Glomerular endothelial cell (primary cell): ENCODE data around the gene PPP1R1B. TPM values are rescaled to one million over a fixed set of nuclear protein-coding genes. Genes with fewer than 3 reads are reported as not detected.
"Not testable (repeated sequence)": the region's sequence is repeated elsewhere in the genome, so short reads cannot be mapped to it uniquely, and the experiment has no call there.

ENCODE experiments used
- DNase-seq: peaks from one replicate; pipeline ENCODE4 v3.0.0-alpha.2; 2011; ENCODE audit warnings: low read depth, low spot score; ENCODE audit errors: extremely low read depth
- total RNA-seq: library from RNA; depleted of rRNA; stranded (reverse); fragments of >200 nt; gene quantifications from 2 replicates; pipeline ENCODE4 v1.2.3, GENCODE V29; 2015

PPP1R1B gene
- total RNA-seq: not detected in 2 replicates

- DNase-seq: no peak
Observed at GRCh38 chr17:39626171-39627046, at the start of gene PPP1R1B. Gene PPP1R1B (plus strand): TSS chr17:39626952. CDS start chr17:39627393, 441 bp downstream.

GRCh38 chr17:39578272-39578671, 48.5 kb upstream of the PPP1R1B start:
- no peak for DNase-seq

- DNase-seq: no peak
Observed at GRCh38 chr17:39579318-39580081, 47.3 kb upstream of the PPP1R1B start.

GRCh38 chr17:39580082-39580468, 46.7 kb upstream of the PPP1R1B start:
- DNase-seq: no peak

- DNase-seq: no peak
Observed at GRCh38 chr17:39581071-39581758, 45.5 kb upstream of the PPP1R1B start.

GRCh38 chr17:39581759-39582085, 45.0 kb upstream of the PPP1R1B start:
- no peak for DNase-seq

- no peak for DNase-seq
Observed at GRCh38 chr17:39582658-39583057, 44.1 kb upstream of the PPP1R1B start.

- not testable (repeated sequence) for DNase-seq
Observed at GRCh38 chr17:39590180-39590579, 36.6 kb upstream of the PPP1R1B start.

- DNase-seq: no peak
Observed at GRCh38 chr17:39591958-39592954, 34.5 kb upstream of the PPP1R1B start.

GRCh38 chr17:39593371-39593770, 33.4 kb upstream of the PPP1R1B start:
- DNase-seq: no peak

- no peak for DNase-seq
Observed at GRCh38 chr17:39595294-39595693, 31.5 kb upstream of the PPP1R1B start.

GRCh38 chr17:39595928-39596510, 30.7 kb upstream of the PPP1R1B start:
- no peak for DNase-seq

- no peak for DNase-seq
Observed at GRCh38 chr17:39596543-39597267, 30.0 kb upstream of the PPP1R1B start.

- DNase-seq: no peak
Observed at GRCh38 chr17:39597372-39598046, 29.2 kb upstream of the PPP1R1B start.

GRCh38 chr17:39598047-39598481, 28.7 kb upstream of the PPP1R1B start:
- no peak for DNase-seq

GRCh38 chr17:39598630-39599003, 28.1 kb upstream of the PPP1R1B start:
- no peak for DNase-seq

- no peak for DNase-seq
Observed at GRCh38 chr17:39599004-39599664, 27.6 kb upstream of the PPP1R1B start.

GRCh38 chr17:39599665-39600231, 27.0 kb upstream of the PPP1R1B start:
- no peak for DNase-seq
